Uterus (tissue), 4 donors: Measurements from ENCODE around the gene FFAR3. TPM values are rescaled to one million over a fixed set of nuclear protein-coding genes. Genes with fewer than 3 reads are reported as not detected.

Experiments
- DNase-seq, 2 donors: peaks; one replicate each; pipeline ENCODE4 v3.0.0-alpha.2; 2019 to 2020
- H3K27ac ChIP-seq, 2 donors: fragments of 200-600 bp; sonication (generic); 1 replicate in 1 of 2; 2 replicates in 1 of 2; pipeline ENCODE4 v1.5.1; 2016 to 2018
- H3K27me3 ChIP-seq, 2 donors: fragments of 200-600 bp; sonication (generic); one replicate each; pipeline ENCODE4 v1.5.1; 2018 to 2019; ENCODE audit warnings: control low read depth in 1 of 2
- H3K36me3 ChIP-seq, 2 donors: fragments of 200-600 bp; sonication (generic); one replicate each; pipeline ENCODE4 v1.5.1; 2019; ENCODE audit warnings: control low read depth in 1 of 2
- H3K4me1 ChIP-seq, 2 donors: fragments of 200-600 bp; sonication (generic); one replicate each; pipeline ENCODE4 v1.5.1; 2018 to 2019; ENCODE audit warnings: control low read depth in 1 of 2
- H3K4me3 ChIP-seq, 2 donors: fragments of 200-600 bp; sonication (generic); 1 replicate in 1 of 2; 2 replicates in 1 of 2; pipeline ENCODE4 v1.5.1; 2018 to 2019; ENCODE audit warnings: mild to moderate bottlenecking in 1 of 2
- H3K9me3 ChIP-seq, 2 donors: fragments of 200-600 bp; sonication (generic); one replicate each; pipeline ENCODE4 v1.5.1; 2019; ENCODE audit warnings: control low read depth in 1 of 2
- POLR2A ChIP-seq, 2 donors: fragments of 450-650 bp; IDR thresholded peaks; one replicate each; pipeline ENCODE4 v1.6.1; 2016; ENCODE audit warnings: antibody characterized with exemption in 2 of 2, mild to moderate bottlenecking in 1 of 2, moderate library complexity in 1 of 2
- intact Hi-C: fragments of 100-400 bp; cut with DNase I; formaldehyde crosslinking; loops from one replicate; pipeline ENCODE4 v1.15.1; 2023; ENCODE audit warnings: low total_unique reads
- total RNA-seq, 4 donors: library from RNA; depleted of rRNA in 3 of 4; stranded (reverse); fragments of >200 nt in 3 of 4; gene quantifications; one replicate each; pipeline versions ENCODE4 v1.1.0 to v1.2.4, GENCODE V29; 2014 to 2023
- TF ChIP-seq, protein P1 (sequence below), 4 experiments: fragments of 200-600 bp in 2 of 4; fragments of 450-650 bp in 2 of 4; sonication (generic) in 2 of 4; IDR thresholded peaks; one replicate each; pipeline ENCODE4 v1.5.1; 2016 to 2019; ENCODE audit warnings: antibody characterized with exemption in 4 of 4, mild to moderate bottlenecking in 2 of 4, moderate library complexity in 1 of 4
- donor health status: DM: yes; HTN: yes; CAD: no.

FFAR3 gene
- total RNA-seq, 4 donors from 2014 or later, result not detected

DNA sequence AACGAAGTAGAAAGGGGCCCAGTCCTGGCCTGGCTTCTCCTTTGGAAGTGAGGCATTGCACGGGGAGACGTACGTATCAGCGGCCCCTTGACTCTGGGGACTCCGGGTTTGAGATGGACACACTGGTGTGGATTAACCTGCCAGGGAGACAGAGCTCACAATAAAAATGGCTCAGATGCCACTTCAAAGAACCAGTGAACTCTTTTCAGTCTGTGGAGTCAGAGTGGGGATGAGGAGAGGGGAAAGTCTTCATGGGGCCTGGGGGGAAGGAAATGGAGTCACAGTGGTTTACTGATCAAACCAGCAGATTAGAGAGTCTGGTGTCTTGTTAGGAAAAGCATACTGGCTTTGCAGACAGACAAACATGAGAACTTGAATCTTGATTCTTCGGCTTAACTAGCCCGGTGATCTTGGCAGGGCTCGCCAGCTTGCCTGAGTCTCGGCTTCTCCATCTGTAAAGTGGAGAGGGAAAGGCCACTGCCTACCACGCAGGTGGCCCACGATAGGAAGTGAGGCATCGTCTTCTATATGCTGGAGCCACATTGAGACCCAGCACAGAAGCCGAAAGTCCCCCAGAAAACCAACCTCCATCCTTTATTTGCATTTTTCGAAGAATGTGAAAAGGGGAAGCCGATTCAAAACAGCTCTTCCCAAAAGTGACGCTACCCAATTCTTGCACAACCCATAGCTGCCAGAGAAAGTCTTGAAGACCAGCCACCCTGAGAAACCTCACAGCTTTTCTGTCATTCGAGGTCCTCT, 10.9 kb upstream of the FFAR3 start, which contains the start of gene FFAR1:
Gene FFAR1, plus strand, starts transcription at position 732 of the 759 bp plus-strand sequence. CDS start 3,650 bp downstream, outside the sequence.
- H3K27ac ChIP-seq, result no peak within 1 kb of the TSS
- no peak for TF ChIP-seq POLR2A (IDR thresholded peaks at IDR 0.05)
- TF ChIP-seq, protein P1, sequence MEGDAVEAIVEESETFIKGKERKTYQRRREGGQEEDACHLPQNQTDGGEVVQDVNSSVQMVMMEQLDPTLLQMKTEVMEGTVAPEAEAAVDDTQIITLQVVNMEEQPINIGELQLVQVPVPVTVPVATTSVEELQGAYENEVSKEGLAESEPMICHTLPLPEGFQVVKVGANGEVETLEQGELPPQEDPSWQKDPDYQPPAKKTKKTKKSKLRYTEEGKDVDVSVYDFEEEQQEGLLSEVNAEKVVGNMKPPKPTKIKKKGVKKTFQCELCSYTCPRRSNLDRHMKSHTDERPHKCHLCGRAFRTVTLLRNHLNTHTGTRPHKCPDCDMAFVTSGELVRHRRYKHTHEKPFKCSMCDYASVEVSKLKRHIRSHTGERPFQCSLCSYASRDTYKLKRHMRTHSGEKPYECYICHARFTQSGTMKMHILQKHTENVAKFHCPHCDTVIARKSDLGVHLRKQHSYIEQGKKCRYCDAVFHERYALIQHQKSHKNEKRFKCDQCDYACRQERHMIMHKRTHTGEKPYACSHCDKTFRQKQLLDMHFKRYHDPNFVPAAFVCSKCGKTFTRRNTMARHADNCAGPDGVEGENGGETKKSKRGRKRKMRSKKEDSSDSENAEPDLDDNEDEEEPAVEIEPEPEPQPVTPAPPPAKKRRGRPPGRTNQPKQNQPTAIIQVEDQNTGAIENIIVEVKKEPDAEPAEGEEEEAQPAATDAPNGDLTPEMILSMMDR (IDR thresholded peaks at IDR 0.05), result no peak
- intact Hi-C loops, result no loop called here

DNA sequence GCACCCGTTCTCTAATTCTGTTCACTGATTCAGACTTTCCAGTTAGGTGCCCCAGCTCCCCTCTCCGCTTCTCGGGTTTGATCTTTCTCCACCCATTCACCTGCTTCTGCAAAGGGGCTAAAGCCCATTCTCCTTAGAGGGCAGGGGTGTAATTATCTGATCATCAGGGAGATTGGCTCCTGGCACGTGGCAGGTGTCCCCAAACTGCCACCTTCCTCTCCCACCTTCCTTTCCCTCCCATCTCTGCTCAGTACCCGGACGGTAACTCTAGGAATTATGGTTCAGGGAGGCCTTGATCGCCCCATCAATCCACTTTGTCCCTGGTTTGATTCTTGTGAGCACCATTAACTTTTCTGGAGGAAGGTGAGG, 10.3 kb upstream of the FFAR3 start:
- Histone ChIP-seq H3K27ac (no peak overlapping the region), H3K4me3 (no peak overlapping the region), H3K4me1 (no peaks in the 10 kb centered on the region), H3K27me3 (no peaks in the 10 kb centered on the region), H3K9me3 (no peaks in the 10 kb centered on the region), H3K36me3 (no peaks in the 10 kb centered on the region)
- intact Hi-C loops, result no loop called here
- TF ChIP-seq, protein P1 (IDR thresholded peaks at IDR 0.05), result no peak
- no peak for TF ChIP-seq POLR2A (IDR thresholded peaks at IDR 0.05)
- no peak for DNase-seq

More for the DNA sequence above, 10.9 kb upstream of the FFAR3 start, which contains the start of gene FFAR1:
- no peaks in the 10 kb centered on the region for H3K9me3 ChIP-seq
- H3K4me3 ChIP-seq, result no peak within 1 kb of the TSS
- no peaks in the 10 kb centered on the region for H3K36me3 ChIP-seq
- no peaks in the 10 kb centered on the region for H3K27me3 ChIP-seq
- DNase-seq, result no peak
- H3K4me1 ChIP-seq, result no peaks in the 10 kb centered on the region

DNA sequence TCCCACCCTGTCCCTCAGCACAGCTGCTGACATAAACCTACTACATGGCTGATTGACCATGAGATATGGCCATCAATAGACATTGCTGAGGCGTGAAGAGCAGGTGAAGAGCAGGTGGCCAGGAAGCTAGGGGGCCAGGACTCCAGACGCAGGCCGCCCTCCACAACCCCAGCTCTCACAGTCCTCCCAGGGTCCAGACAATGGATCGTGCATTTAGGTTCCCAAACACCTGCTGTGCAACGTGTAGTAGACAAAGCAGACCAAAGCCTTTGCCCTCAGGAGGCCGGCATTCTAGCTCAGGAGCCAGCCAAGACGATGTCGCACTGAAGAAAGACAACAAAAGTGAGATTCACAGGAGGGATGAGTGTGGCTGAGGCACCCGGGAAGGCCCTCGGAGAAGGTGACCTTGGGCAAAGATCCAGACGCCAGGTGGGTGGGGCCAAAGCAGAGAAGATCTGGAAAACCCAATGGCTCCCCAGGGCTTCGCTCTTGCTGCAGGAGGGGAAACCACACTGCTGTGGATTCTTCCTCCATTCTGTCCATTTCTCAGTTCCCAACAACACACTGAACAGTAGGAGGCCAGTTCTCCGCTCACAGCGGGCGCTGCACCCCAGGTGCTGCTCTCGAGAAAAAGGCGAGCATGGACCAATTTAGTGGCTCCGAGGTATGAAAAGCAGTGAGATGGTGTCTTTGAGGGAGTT, 9.2 kb upstream of the FFAR3 start:
- intact Hi-C loops, result no loop called here
- no peaks in the 10 kb centered on the region for H3K36me3 ChIP-seq
- H3K27ac ChIP-seq, result no peak overlapping the region
- no peak for DNase-seq
- H3K4me1 ChIP-seq, result no peaks in the 10 kb centered on the region
- no peaks in the 10 kb centered on the region for H3K9me3 ChIP-seq
- no peak for TF ChIP-seq POLR2A (IDR thresholded peaks at IDR 0.05)
- TF ChIP-seq, protein P1 (IDR thresholded peaks at IDR 0.05), result no peak
- no peaks in the 10 kb centered on the region for H3K27me3 ChIP-seq
- H3K4me3 ChIP-seq, result no peak overlapping the region

DNA sequence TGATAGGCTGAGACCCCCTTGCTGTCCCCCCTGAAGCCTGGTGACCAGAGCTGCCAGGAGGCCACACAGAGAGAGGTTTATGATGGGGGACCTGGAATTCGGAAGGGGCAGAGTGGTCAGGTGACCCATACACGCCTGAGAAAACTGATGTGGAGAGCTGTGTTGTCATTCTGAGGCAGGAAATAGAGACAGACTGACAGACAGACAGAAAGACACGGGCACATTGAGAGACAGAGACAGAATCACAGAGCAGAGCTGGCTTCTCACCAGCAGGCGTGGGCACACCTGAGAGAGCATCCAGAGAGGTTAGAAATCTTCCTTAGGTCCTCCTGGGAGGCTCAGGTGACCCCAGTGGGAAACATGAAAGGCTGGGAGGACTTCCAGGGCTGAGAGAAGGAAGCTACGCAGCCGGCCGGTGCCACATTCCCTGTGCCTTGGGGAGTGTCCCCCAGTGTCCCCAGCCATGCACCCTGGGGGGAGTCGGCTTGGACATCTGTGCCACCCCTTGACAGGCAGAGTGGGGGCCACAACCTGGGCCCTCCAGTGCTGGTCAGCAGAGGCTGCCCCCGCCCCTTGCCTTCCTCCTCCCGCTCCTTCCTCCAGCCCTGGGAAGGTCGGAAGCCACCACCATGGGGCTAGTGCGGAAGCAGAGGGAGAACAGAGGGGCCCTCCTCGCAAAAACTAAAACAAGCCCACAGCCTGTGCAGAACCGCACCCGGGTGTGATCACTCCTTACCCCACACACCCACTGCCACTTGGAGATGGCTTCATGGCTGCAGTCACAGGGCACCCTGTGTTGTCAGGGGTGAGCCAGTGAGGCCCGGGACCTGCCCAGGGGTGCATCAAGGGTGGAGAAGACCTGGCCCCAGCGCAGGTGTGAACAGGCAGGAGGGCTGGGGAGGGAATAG, 8.4 kb upstream of the FFAR3 start:
- Histone ChIP-seq H3K9me3 (no peaks in the 10 kb centered on the region), H3K4me3 (no peak overlapping the region), H3K27ac (no peak overlapping the region), H3K27me3 (no peaks in the 10 kb centered on the region), H3K4me1 (no peaks in the 10 kb centered on the region), H3K36me3 (no peaks in the 10 kb centered on the region)
- TF ChIP-seq, protein P1 (IDR thresholded peaks at IDR 0.05), result no peak
- no peak for TF ChIP-seq POLR2A (IDR thresholded peaks at IDR 0.05)
- DNase-seq, result no peak
- intact Hi-C loops, result no loop called here
